ENCODE data around the gene APC2.

- TF ChIP-seq CTCF (conservative IDR thresholded peaks at IDR 0.05; ENCODE audit: low read length) (no peak), EZH2phosphoT487 (IDR thresholded peaks at IDR 0.05; ENCODE audit: borderline replicate concordance, low read depth, low read length) (no peak)
These were observed at the start of gene APC2 for GRCh38 chr19:1449467-1450442.
